Right cardiac atrium (tissue), 5 donors: ENCODE measurements around the gene OCEL1. TPM values are rescaled to one million over a fixed set of nuclear protein-coding genes. Genes with fewer than 3 reads are reported as not detected.

Source experiments
- ATAC-seq, 2 donors: fragments of 200-7000 bp; cut with Tn5 transposase; one replicate each; pipeline versions ENCODE4 v1.8.0 to v1.9.1; 2020; ENCODE audit warnings: moderate library complexity in 2 of 2, mild to moderate bottlenecking in 1 of 2
- DNase-seq, 3 donors: peaks; one replicate each; pipeline ENCODE4 v3.0.0-alpha.2; 2020
- H3K27ac ChIP-seq: one replicate; pipeline ENCODE4 v1.5.1; 2013; ENCODE audit warnings: mild to moderate bottlenecking, low read length, control low read depth, moderate library complexity
- H3K27me3 ChIP-seq: one replicate; pipeline ENCODE4 v1.6.1; 2013; ENCODE audit not compliant: control insufficient read depth, insufficient read depth
- H3K4me1 ChIP-seq: one replicate; pipeline ENCODE4 v1.6.1; 2013; ENCODE audit warnings: low read length; ENCODE audit not compliant: control insufficient read depth, insufficient read depth
- H3K4me3 ChIP-seq: one replicate; pipeline ENCODE4 v1.5.1; 2013; ENCODE audit warnings: low read length, control low read depth
- H3K9me3 ChIP-seq: one replicate; pipeline ENCODE4 v1.6.1; 2013; ENCODE audit warnings: low read length; ENCODE audit not compliant: control insufficient read depth
- WGBS: extraction: QIAGEN DNeasy Blood & Tissue Kit; methylation state at CpG from one replicate; pipeline ENCODE4 v1.1.7; 2013; 5-methylcytosine and 5-hydroxymethylcytosine counted together
- intact Hi-C, 4 donors: fragments of 100-400 bp; cut with DNase I; formaldehyde crosslinking; loops; one replicate each; pipeline versions ENCODE4 v1.11.0 to v1.14.0; 2022 to 2023
- polyA plus RNA-seq: library from polyadenylated mRNA; stranded (reverse); fragments of 200-250 nt; gene quantifications from one replicate; pipeline ENCODE4 v1.2.3, GENCODE V29; 2013
- total RNA-seq, 4 donors: library from RNA; stranded (reverse); fragmentation: NEBNext Ultra II Directional; extraction: Animal tissue kit (Norgen Biotek cat#: 25700); gene quantifications; one replicate each; pipeline ENCODE4 v1.2.1, GENCODE V29; 2021
- donor health status: healthy with polysubstance abuse.
- donor health status: DM: no; HTN: yes; CAD: no.
- donor health status: DM: no; HTN: no; CAD: no.
- donor health status: DM: no; HTN: yes; CAD: no; lungs with severe emphysema.
- donor health status: DM: yes; HTN: yes; CAD: no.

OCEL1 gene
- total and polyA plus RNA-seq, 5 donors, result 16.5 to 37.5 (median 27.1) TPM

GRCh38 chr19:17229890-17230289, 3.9 kb downstream of the OCEL1 start:
- Histone ChIP-seq H3K4me3 (no peak overlapping the region), H3K4me1 (no peaks in the 10 kb centered on the region), H3K27me3 (no peaks in the 10 kb centered on the region), H3K27ac (no peak overlapping the region), H3K9me3 (no peaks in the 10 kb centered on the region)
- DNase-seq (no peak), ATAC-seq (no peak)
- 96% methylated on average over 3 of the region's 3 CpGs for WGBS
- intact Hi-C loops, result no loop called here

DNA sequence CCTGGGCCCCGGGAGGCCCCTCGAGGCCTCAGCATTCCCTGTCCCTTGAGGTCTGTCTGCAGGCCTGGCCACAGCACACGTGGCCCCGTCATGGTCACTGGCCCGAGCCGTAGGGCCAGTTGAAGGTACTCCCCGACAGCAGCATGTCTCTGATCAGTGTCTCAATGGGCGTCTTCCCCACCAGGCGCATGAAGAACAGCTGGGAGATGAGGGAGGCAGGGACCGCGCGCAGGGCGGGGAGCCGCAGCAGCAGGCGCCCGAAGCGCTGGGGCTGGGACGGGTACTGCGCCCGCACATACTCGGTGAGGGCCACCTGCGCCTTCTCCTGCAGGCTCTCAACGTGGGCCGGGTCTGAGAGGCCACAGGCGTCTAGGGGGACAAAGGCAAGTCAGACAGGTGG, 6.2 kb downstream of the OCEL1 start:
- no peaks in the 10 kb centered on the region for H3K27me3 ChIP-seq
- H3K27ac ChIP-seq, result no peak overlapping the region
- WGBS, result 86% methylated on average over 25 of the region's 25 CpGs
- H3K9me3 ChIP-seq, result no peaks in the 10 kb centered on the region
- intact Hi-C loops, result no loop called here
- H3K4me1 ChIP-seq, result peaks cover 1% of the 10 kb centered on the region
- no peak overlapping the region for H3K4me3 ChIP-seq
- peak in 1 of 3 donors; percentile 57 for DNase-seq
- ATAC-seq, result no peak

DNA sequence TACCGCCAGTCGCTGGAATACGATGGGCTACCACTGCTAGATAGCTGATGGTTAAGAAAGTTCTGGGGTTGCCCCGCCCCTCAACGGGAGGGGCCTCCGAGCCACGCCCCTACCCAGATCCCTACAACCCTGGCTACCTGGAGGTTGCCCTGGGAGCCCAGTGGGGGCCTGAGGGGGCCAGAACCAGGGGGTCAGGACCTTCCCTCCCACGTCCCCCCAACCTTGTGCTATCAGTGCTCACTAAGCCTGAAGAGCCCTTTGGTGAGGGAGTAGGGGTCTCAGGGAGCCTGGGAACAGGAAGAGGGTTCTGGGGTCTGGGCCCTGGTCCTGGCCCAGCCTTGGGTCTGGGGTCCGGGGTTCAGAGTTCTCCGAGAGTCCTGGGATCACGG, 8.9 kb downstream of the OCEL1 start:
- Histone ChIP-seq H3K4me1 (peaks cover 1% of the 10 kb centered on the region), H3K9me3 (no peaks in the 10 kb centered on the region), H3K27ac (no peak overlapping the region), H3K4me3 (peak overlapping the region; percentile 57), H3K27me3 (no peaks in the 10 kb centered on the region)
- 29% methylated on average over 11 of the region's 11 CpGs for WGBS
- intact Hi-C loops, result no loop called here
- DNase-seq, result peak; percentile 63 to 86 (median 84)
- ATAC-seq, result peak; percentile 73 to 79

- ATAC-seq (peak; percentile 87 to 88), DNase-seq (peak; percentile 80 to 92 (median 90))
- WGBS, result 3% methylated on average over 80 of the region's 80 CpGs
- intact Hi-C loops, result no loop called here
- Histone ChIP-seq H3K27me3 (no peaks in the 10 kb centered on the region), H3K4me1 (peaks cover 1% of the 10 kb centered on the region), H3K27ac (peak overlapping the region; percentile 27), H3K4me3 (peak overlapping the region; percentile 57), H3K9me3 (no peaks in the 10 kb centered on the region)
Observed at GRCh38 chr19:17235300-17235970, 9.4 kb downstream of the OCEL1 start.

GRCh38 chr19:17235971-17236777, 10.1 kb downstream of the OCEL1 start:
- H3K27me3 ChIP-seq, result no peaks in the 10 kb centered on the region
- peak in 2 of 3 donors; percentile 69 to 79 for DNase-seq
- H3K4me3 ChIP-seq, result peak overlapping the region; percentile 57
- H3K4me1 ChIP-seq, result peaks cover 1% of the 10 kb centered on the region
- H3K9me3 ChIP-seq, result no peaks in the 10 kb centered on the region
- 7% methylated on average over 24 of the region's 27 CpGs for WGBS
- peak; percentile 17 to 32 for ATAC-seq
- intact Hi-C loops, result no loop called here
- no peak overlapping the region for H3K27ac ChIP-seq

- ATAC-seq, result no peak
- H3K9me3 ChIP-seq, result no peaks in the 10 kb centered on the region
- H3K4me1 ChIP-seq, result peaks cover 1% of the 10 kb centered on the region
- DNase-seq, result peak in 1 of 3 donors; percentile 62
- no peak overlapping the region for H3K4me3 ChIP-seq
- 87% methylated on average over 18 of the region's 18 CpGs for WGBS
- H3K27ac ChIP-seq, result no peak overlapping the region
- intact Hi-C loops, result no loop called here
- H3K27me3 ChIP-seq, result no peaks in the 10 kb centered on the region
Observed at GRCh38 chr19:17236811-17237543, 11.0 kb downstream of the OCEL1 start.

GRCh38 chr19:17237747-17238706, 12.0 kb downstream of the OCEL1 start:
- WGBS, result 90% methylated on average over 13 of the region's 13 CpGs
- intact Hi-C loops, result no loop called here
- Histone ChIP-seq H3K4me3 (no peak overlapping the region), H3K27me3 (no peaks in the 10 kb centered on the region), H3K27ac (no peak overlapping the region), H3K4me1 (peaks cover 1% of the 10 kb centered on the region), H3K9me3 (no peaks in the 10 kb centered on the region)
- ATAC-seq (no peak), DNase-seq (no peak)

DNA sequence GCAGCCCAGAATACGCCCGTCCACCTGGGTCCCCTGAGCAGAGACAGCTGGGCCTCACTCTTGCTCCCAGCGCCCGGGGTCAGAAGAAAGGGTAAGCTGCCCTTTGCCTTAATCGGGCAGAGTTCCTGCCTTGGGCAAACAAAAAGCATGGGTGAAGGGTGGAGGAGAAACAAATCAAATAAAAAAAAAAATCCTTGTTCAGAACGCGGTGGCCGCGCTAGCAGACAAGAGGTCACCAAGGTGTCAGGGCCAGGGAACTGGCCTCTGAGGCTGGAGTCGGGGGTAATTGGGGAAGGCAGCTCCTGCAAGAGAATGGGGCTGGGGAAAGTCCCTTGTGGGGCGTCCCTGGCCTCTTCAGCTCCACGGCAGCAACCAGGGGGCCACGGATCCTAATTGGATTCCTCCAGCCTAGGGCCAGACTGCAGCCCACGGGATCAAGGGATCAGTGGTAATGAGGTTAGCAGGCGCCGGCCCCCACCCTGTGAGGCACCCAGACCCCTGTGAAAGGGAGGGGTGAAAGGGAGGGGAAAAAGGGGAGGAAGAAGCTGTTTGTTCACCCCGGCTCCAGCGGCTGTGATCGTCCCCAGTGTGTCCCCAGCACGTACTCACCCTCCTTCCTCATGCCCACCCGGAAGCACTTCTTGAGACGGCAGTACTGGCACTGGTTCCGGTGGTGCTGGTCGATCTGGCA, 14.2 kb downstream of the OCEL1 start:
- Histone ChIP-seq H3K27me3 (no peaks in the 10 kb centered on the region), H3K4me1 (peaks cover 1% of the 10 kb centered on the region), H3K27ac (no peak overlapping the region), H3K4me3 (no peak overlapping the region), H3K9me3 (no peaks in the 10 kb centered on the region)
- WGBS, result 73% methylated on average over 24 of the region's 24 CpGs
- ATAC-seq, result no peak
- DNase-seq, result no peak
- intact Hi-C loops, result no loop called here

DNA sequence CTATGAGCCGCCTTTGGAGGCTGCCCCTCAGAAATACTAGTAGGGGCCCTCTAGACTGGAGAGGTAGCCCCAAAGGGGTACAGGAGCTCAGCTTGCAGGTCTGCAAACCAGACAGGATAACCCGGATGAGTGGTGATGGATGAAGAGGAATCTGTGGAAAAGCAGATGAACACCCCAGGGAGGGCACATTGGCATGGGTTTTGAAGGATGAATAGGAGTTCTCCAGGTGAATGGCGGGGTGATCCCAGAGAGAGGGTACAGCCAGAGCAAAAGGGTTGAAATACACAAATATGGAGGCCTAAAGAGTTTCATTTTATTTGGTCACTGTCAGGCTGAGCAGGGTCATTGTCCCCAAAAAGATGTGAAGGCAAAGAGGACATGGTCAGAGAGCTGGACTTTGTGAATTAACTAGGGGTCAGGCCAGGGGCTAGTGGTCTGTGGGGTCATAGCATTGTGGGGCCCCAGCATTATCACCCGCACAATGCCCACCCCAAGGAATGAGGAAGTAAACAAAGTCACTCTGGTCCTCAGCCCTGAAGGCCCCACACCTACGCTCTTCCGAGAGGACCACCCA, 14.9 kb downstream of the OCEL1 start:
- H3K4me3 ChIP-seq, result no peak overlapping the region
- no peak for ATAC-seq
- H3K27ac ChIP-seq, result no peak overlapping the region
- no peaks in the 10 kb centered on the region for H3K27me3 ChIP-seq
- H3K9me3 ChIP-seq, result no peaks in the 10 kb centered on the region
- H3K4me1 ChIP-seq, result peaks cover 1% of the 10 kb centered on the region
- DNase-seq, result no peak
- intact Hi-C loops, result no loop called here
- 97% methylated on average over 6 of the region's 6 CpGs for WGBS
